GM23248 (cell line): Measurements from ENCODE around the gene BAG2. TPM values are rescaled to one million over a fixed set of nuclear protein-coding genes. Genes with fewer than 3 reads are reported as not detected.

Source experiments
- DNase-seq: peaks from one replicate; pipeline ENCODE4 v3.0.0-alpha.2; 2015
- H2AFZ ChIP-seq: fragments of 200-600 bp; sonication (generic); 2 replicates; pipeline ENCODE4 v1.6.1; 2016; ENCODE audit warnings: antibody characterized with exemption
- H3F3A ChIP-seq: fragments of 200-600 bp; sonication (generic); 2 replicates; pipeline ENCODE4 v1.6.1; 2016; ENCODE audit warnings: mild to moderate bottlenecking, antibody characterized with exemption, mixed run types; ENCODE audit not compliant: insufficient read depth
- H3K27ac ChIP-seq: fragments of 200-600 bp; sonication (generic); 2 replicates; pipeline ENCODE4 v1.5.1; 2016; ENCODE audit warnings: mild to moderate bottlenecking
- H3K27me3 ChIP-seq: fragments of 200-600 bp; sonication (generic); replicated peaks from 2 replicates; pipeline ENCODE4 v1.6.1; 2016; ENCODE audit warnings: mild to moderate bottlenecking; ENCODE audit not compliant: insufficient read depth
- H3K36me3 ChIP-seq: fragments of 200-600 bp; sonication (generic); 2 replicates; pipeline ENCODE4 v1.6.1; 2016; ENCODE audit warnings: low read depth, mild to moderate bottlenecking
- H3K4me1 ChIP-seq: fragments of 200-600 bp; sonication (generic); 2 replicates; pipeline ENCODE4 v1.6.1; 2016; ENCODE audit warnings: mild to moderate bottlenecking; ENCODE audit not compliant: insufficient read depth
- H3K4me2 ChIP-seq: fragments of 200-600 bp; sonication (generic); one replicate; pipeline ENCODE4 v1.6.1; 2016; ENCODE audit warnings: mild to moderate bottlenecking; ENCODE audit not compliant: unreplicated experiment
- H3K4me3 ChIP-seq: fragments of 200-600 bp; sonication (generic); 2 replicates; pipeline ENCODE4 v1.5.1; 2016; ENCODE audit warnings: mild to moderate bottlenecking
- H3K79me2 ChIP-seq: fragments of 200-600 bp; sonication (generic); 2 replicates; pipeline ENCODE4 v1.6.1; 2016; ENCODE audit warnings: mild to moderate bottlenecking; ENCODE audit not compliant: insufficient read depth
- H3K9ac ChIP-seq: fragments of 200-600 bp; sonication (generic); 2 replicates; pipeline ENCODE4 v1.6.1; 2016; ENCODE audit warnings: mild to moderate bottlenecking
- H3K9me2 ChIP-seq: fragments of 200-600 bp; sonication (generic); 2 replicates; pipeline ENCODE4 v1.6.1; 2016; ENCODE audit warnings: mixed run types, mild to moderate bottlenecking, moderate library complexity; ENCODE audit not compliant: insufficient read depth
- H3K9me3 ChIP-seq: fragments of 200-600 bp; sonication (generic); one replicate; pipeline ENCODE4 v1.6.1; 2017; ENCODE audit warnings: low read depth
- H4K20me1 ChIP-seq: fragments of 200-600 bp; sonication (generic); 2 replicates; pipeline ENCODE4 v1.6.0; 2016; ENCODE audit not compliant: insufficient read depth
- EZH2 ChIP-seq: fragments of 200-600 bp; sonication (generic); IDR thresholded peaks from 2 replicates; pipeline ENCODE4 v1.6.1; 2018; ENCODE audit warnings: antibody characterized with exemption, mild to moderate bottlenecking; ENCODE audit not compliant: insufficient read depth, poor library complexity, severe bottlenecking
- EZH2phosphoT487 ChIP-seq: fragments of 200-600 bp; sonication (generic); IDR thresholded peaks from 2 replicates; pipeline ENCODE4 v1.6.1; 2018; ENCODE audit warnings: antibody characterized with exemption, moderate library complexity, mild to moderate bottlenecking, low read depth; ENCODE audit not compliant: insufficient read depth
- WGBS, 2 experiments: methylation state at CpG; one replicate each; pipeline ENCODE4 v1.1.6; 2015 to 2017; ENCODE audit warnings: low lambda C conversion rate in 2 of 2, low coverage in 1 of 2; ENCODE audit errors: missing lambda C conversion rate in 2 of 2; 5-methylcytosine and 5-hydroxymethylcytosine counted together
- in situ Hi-C: fragments of 300-500 bp; cut with MboI; formaldehyde crosslinking; loops from 2 replicates; pipeline ENCODE4 v1.15.0; 2020
- polyA plus RNA-seq: library from polyadenylated mRNA; unstranded; fragments of >200 nt; fragmentation: Nextera tagmentation; extraction: Ambion mirVana; gene quantifications from 2 replicates; pipeline ENCODE4 v1.2.1, GENCODE V29; 2016
- total RNA-seq: library from RNA; depleted of rRNA; stranded (reverse); fragments of >200 nt; shearing (Covaris generic); gene quantifications from 2 replicates; pipeline ENCODE4 v1.2.3, GENCODE V29; 2014

BAG2 gene
- total and polyA plus RNA-seq, 2 experiments from 2014 or later: 33.4 to 40.1 TPM

DNA sequence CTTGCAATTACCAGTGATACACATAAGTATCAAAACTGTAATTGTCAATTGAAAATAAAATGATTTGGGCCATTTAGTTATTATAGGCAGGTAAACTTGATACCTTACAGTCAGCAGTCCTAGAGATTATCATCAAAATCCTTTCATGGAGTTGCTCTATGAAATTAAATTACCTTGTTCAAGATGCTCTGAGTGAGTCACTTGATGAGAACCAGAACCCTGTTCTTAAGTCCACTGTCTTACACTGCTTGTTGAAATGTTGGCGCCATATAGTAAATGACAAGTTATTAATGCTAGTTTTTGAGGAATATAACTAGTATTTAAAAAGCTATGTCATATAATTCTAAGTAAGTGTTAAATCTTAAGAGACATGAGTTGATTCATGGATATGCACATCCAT, 37.2 kb upstream of the BAG2 start:
- H3K9me3 ChIP-seq: no peaks in the 10 kb centered on the region
- H3K27me3 ChIP-seq: no peaks in the 10 kb centered on the region
- in situ Hi-C loops: no loop called here
- no peak overlapping the region for H2AFZ ChIP-seq
- no peak overlapping the region for H3K4me3 ChIP-seq
- H4K20me1 ChIP-seq: no peaks in the 10 kb centered on the region
- H3K9ac ChIP-seq: no peak overlapping the region
- peaks cover 19% of the 10 kb centered on the region; the same call in 1 of the 2 replicates for H3K79me2 ChIP-seq
- TF ChIP-seq EZH2phosphoT487: no peak
- no peak for TF ChIP-seq EZH2
- 100% methylated on average over 1 of the region's 1 CpG for WGBS, 2 experiments
- H3K27ac ChIP-seq: no peak overlapping the region
- H3K9me2 ChIP-seq: no peaks in the 10 kb centered on the region
- H3K4me1 ChIP-seq: peaks cover 13% of the 10 kb centered on the region
- H3K36me3 ChIP-seq: peaks cover 45% of the 10 kb centered on the region
- H3K4me2 ChIP-seq: no peak overlapping the region
- DNase-seq: no peak
- H3F3A ChIP-seq: no peaks in the 10 kb centered on the region

GRCh38 chr6:57135885-57136284, 36.2 kb upstream of the BAG2 start:
- no peak overlapping the region for H3K4me3 ChIP-seq
- H3K27me3 ChIP-seq: no peaks in the 10 kb centered on the region
- TF ChIP-seq EZH2phosphoT487 (no peak), EZH2 (no peak)
- H3K9me3 ChIP-seq: no peaks in the 10 kb centered on the region
- H3K9me2 ChIP-seq: no peaks in the 10 kb centered on the region
- no peaks in the 10 kb centered on the region for H4K20me1 ChIP-seq
- peaks cover 9% of the 10 kb centered on the region for H3K4me1 ChIP-seq
- WGBS, 2 experiments: 17 to 43% methylated on average over 1 of the region's 1 CpG
- H3K4me2 ChIP-seq: no peak overlapping the region
- H3K9ac ChIP-seq: no peak overlapping the region
- H3K79me2 ChIP-seq: peaks cover 9% of the 10 kb centered on the region; the same call in 1 of the 2 replicates
- H2AFZ ChIP-seq: no peak overlapping the region
- peak; percentile 21 for DNase-seq
- H3K27ac ChIP-seq: no peak overlapping the region
- in situ Hi-C loops: no loop called here
- peaks cover 2% of the 10 kb centered on the region; the same call in 1 of the 2 replicates for H3F3A ChIP-seq
- peaks cover 45% of the 10 kb centered on the region for H3K36me3 ChIP-seq

DNA sequence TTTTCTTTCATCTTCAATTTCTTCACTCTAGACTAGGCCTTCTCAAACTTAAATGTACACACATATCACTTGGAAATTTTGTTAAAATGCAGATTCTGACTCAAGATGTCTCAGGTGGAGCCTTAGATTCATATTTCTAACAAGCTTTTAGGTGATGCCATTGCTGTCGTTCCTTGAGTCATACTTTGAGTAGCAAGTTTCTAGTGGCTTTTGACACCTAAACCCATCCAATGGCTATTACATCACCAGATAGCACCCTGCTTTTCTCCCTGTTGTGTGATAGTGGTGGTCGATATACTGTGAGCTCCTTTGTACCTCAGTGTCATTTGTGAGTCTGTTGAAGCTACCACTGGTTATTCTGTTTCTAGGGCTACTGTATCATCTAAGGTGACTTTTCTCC, 34.8 kb upstream of the BAG2 start:
- no peak overlapping the region for H3K27ac ChIP-seq
- no peaks in the 10 kb centered on the region for H3K9me2 ChIP-seq
- no peaks in the 10 kb centered on the region; the same call in 1 of the 2 replicates for H3K79me2 ChIP-seq
- H3K4me2 ChIP-seq: no peak overlapping the region
- in situ Hi-C loops: no loop called here
- DNase-seq: no peak
- no peak overlapping the region for H2AFZ ChIP-seq
- H3F3A ChIP-seq: peaks cover 4% of the 10 kb centered on the region; the same call in 1 of the 2 replicates
- H3K4me3 ChIP-seq: no peak overlapping the region
- H3K36me3 ChIP-seq: peaks cover 52% of the 10 kb centered on the region
- H4K20me1 ChIP-seq: no peaks in the 10 kb centered on the region
- no peak for TF ChIP-seq EZH2
- no peak for TF ChIP-seq EZH2phosphoT487
- no peaks in the 10 kb centered on the region for H3K9me3 ChIP-seq
- H3K9ac ChIP-seq: no peak overlapping the region
- WGBS, 2 experiments: 94 to 95% methylated on average over 2 of the region's 2 CpGs
- H3K27me3 ChIP-seq: no peaks in the 10 kb centered on the region
- no peaks in the 10 kb centered on the region for H3K4me1 ChIP-seq

GRCh38 chr6:57138026-57138425, 34.1 kb upstream of the BAG2 start:
- in situ Hi-C loops: no loop called here
- TF ChIP-seq EZH2phosphoT487 (no peak), EZH2 (no peak)
- Histone ChIP-seq H4K20me1 (no peaks in the 10 kb centered on the region), H3K36me3 (peaks cover 57% of the 10 kb centered on the region), H3K27ac (no peak overlapping the region), H3K4me1 (no peaks in the 10 kb centered on the region), H3K9me3 (no peaks in the 10 kb centered on the region), H3K79me2 (no peaks in the 10 kb centered on the region; the same call in 1 of the 2 replicates), H3F3A (peaks cover 4% of the 10 kb centered on the region; the same call in 1 of the 2 replicates), H3K27me3 (no peaks in the 10 kb centered on the region), H3K4me3 (no peak overlapping the region), H3K9ac (no peak overlapping the region), H2AFZ (no peak overlapping the region), H3K9me2 (no peaks in the 10 kb centered on the region), H3K4me2 (no peak overlapping the region)
- DNase-seq: no peak
- 95 to 98% methylated on average over 11 of the region's 11 CpGs for WGBS, 2 experiments
